ENCODE measurements around the gene CAPN3.

CAPN3 gene

GRCh38 chr15:42355291-42355690, 4.0 kb upstream of the CAPN3 start:
- no peak for TF ChIP-seq CSRNP3 (CRISPR knock-in tag; IDR thresholded peaks at IDR 0.05)
- TF ChIP-seq PATZ1 (CRISPR knock-in tag; IDR thresholded peaks at IDR 0.05; ENCODE audit: borderline replicate concordance) = no peak
- TF ChIP-seq TCF4 (CRISPR knock-in tag; IDR thresholded peaks at IDR 0.05; ENCODE audit: borderline replicate concordance) = no peak
- no peak for TF ChIP-seq GLIS3 (CRISPR knock-in tag; IDR thresholded peaks at IDR 0.05)
- no peak for TF ChIP-seq ARNTL (CRISPR knock-in tag; IDR thresholded peaks at IDR 0.05; ENCODE audit: borderline replicate concordance, low read depth)
- TF ChIP-seq ZFP30 (CRISPR knock-in tag; IDR thresholded peaks at IDR 0.05) = no peak
- TF ChIP-seq ZFP3 (CRISPR knock-in tag; IDR thresholded peaks at IDR 0.05) = no peak
- no peak for TF ChIP-seq BACH2 (CRISPR knock-in tag; IDR thresholded peaks at IDR 0.05; ENCODE audit: borderline replicate concordance)
- TF ChIP-seq ZNF8 (CRISPR knock-in tag; IDR thresholded peaks at IDR 0.05) = no peak
- TF ChIP-seq OSR1 (CRISPR knock-in tag; IDR thresholded peaks at IDR 0.05) = no peak
- no peak for TF ChIP-seq CREB5 (CRISPR knock-in tag; IDR thresholded peaks at IDR 0.05; ENCODE audit: low read depth)
- no peak for TF ChIP-seq PPARA (CRISPR knock-in tag; IDR thresholded peaks at IDR 0.05; ENCODE audit: borderline replicate concordance)
- no peak for TF ChIP-seq RARB (CRISPR knock-in tag; IDR thresholded peaks at IDR 0.05)
- TF ChIP-seq ISL1 (CRISPR knock-in tag; IDR thresholded peaks at IDR 0.05) = no peak
- no peak for TF ChIP-seq TSHZ2 (CRISPR knock-in tag; IDR thresholded peaks at IDR 0.05)
- TF ChIP-seq TOX (CRISPR knock-in tag; IDR thresholded peaks at IDR 0.05; ENCODE audit: borderline replicate concordance) = no peak
- TF ChIP-seq ZNF565 (CRISPR knock-in tag; conservative IDR thresholded peaks at IDR 0.05; ENCODE audit: low read depth) = no peak
- no peak for ATAC-seq

GRCh38 chr15:42356851-42357250, 2.5 kb upstream of the CAPN3 start:
- TF ChIP-seq OSR1 (CRISPR knock-in tag; IDR thresholded peaks at IDR 0.05) = no peak
- TF ChIP-seq ZFP3 (CRISPR knock-in tag; IDR thresholded peaks at IDR 0.05) = no peak
- no peak for TF ChIP-seq ZNF8 (CRISPR knock-in tag; IDR thresholded peaks at IDR 0.05)
- TF ChIP-seq PPARA (CRISPR knock-in tag; IDR thresholded peaks at IDR 0.05; ENCODE audit: borderline replicate concordance) = no peak
- no peak for TF ChIP-seq CSRNP3 (CRISPR knock-in tag; IDR thresholded peaks at IDR 0.05)
- TF ChIP-seq ARNTL (CRISPR knock-in tag; IDR thresholded peaks at IDR 0.05; ENCODE audit: borderline replicate concordance, low read depth) = no peak
- no peak for TF ChIP-seq ZNF565 (CRISPR knock-in tag; conservative IDR thresholded peaks at IDR 0.05; ENCODE audit: low read depth)
- no peak for TF ChIP-seq TCF4 (CRISPR knock-in tag; IDR thresholded peaks at IDR 0.05; ENCODE audit: borderline replicate concordance)
- TF ChIP-seq ZFP30 (CRISPR knock-in tag; IDR thresholded peaks at IDR 0.05) = no peak
- TF ChIP-seq PATZ1 (CRISPR knock-in tag; IDR thresholded peaks at IDR 0.05; ENCODE audit: borderline replicate concordance) = no peak
- no peak for ATAC-seq

- no peak for ATAC-seq
- no peak for TF ChIP-seq OSR1 (CRISPR knock-in tag; IDR thresholded peaks at IDR 0.05)
- TF ChIP-seq ZFP3 (CRISPR knock-in tag; IDR thresholded peaks at IDR 0.05) = no peak
- TF ChIP-seq ESRRG (CRISPR knock-in tag; IDR thresholded peaks at IDR 0.05) = no peak
- no peak for TF ChIP-seq BACH2 (CRISPR knock-in tag; IDR thresholded peaks at IDR 0.05; ENCODE audit: borderline replicate concordance)
- no peak for TF ChIP-seq ARNTL (CRISPR knock-in tag; IDR thresholded peaks at IDR 0.05; ENCODE audit: borderline replicate concordance, low read depth)
- no peak for TF ChIP-seq ZFP30 (CRISPR knock-in tag; IDR thresholded peaks at IDR 0.05)
- no peak for TF ChIP-seq PATZ1 (CRISPR knock-in tag; IDR thresholded peaks at IDR 0.05; ENCODE audit: borderline replicate concordance)
- no peak for TF ChIP-seq ZNF565 (CRISPR knock-in tag; conservative IDR thresholded peaks at IDR 0.05; ENCODE audit: low read depth)
- no peak for TF ChIP-seq POU6F1 (CRISPR knock-in tag; IDR thresholded peaks at IDR 0.05; ENCODE audit: borderline replicate concordance, low read depth)
- TF ChIP-seq PPARA (CRISPR knock-in tag; IDR thresholded peaks at IDR 0.05; ENCODE audit: borderline replicate concordance) = no peak
These were observed 1.2 kb upstream of the CAPN3 start for GRCh38 chr15:42358141-42358540.
